Measurements from ENCODE around the gene PIP4K2A. TPM values are rescaled to one million over a fixed set of nuclear protein-coding genes. Genes with fewer than 3 reads are reported as not detected.

The PIP4K2A gene
- total RNA-seq, 1 donor from 2014 or later = 67.6 TPM

DNA sequence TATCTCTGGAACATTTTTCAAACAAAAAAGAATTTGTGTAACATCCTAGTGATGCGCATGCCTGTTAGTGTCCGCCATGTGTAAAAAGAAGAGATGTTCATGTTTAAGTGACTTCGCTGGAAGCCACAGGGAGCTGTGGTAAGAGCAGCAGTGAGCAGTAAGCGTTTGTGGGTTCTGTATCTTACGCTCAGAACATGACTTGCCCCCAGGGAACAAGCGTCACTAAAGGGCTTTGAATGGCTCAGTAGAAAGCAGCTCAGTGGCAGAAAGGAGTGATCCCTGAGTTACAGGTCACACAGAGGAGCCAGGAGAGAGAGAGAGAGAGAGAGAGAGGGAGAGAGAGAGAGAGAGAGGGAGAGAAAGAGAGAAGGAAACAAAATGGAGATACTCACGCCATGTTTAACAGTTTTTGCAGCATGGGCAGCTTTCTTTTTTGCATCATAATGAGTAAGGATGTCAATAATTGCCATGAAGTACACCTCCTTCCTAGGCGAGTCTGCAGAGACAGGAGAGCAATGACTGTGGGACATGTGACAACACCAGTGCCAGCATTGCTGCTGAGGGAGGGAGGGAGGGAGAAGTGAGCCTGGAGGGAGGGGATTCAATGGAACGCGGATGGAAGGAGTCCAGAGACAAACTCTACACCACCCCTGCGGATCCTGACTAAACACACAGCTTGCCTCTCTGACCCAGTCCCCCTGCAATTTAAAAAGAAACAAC is 174.6 kb downstream of the PIP4K2A start:
- peaks cover 54% of the 10 kb centered on the region for H3K36me3 ChIP-seq
- ATAC-seq = no peak
- TF ChIP-seq, protein P1, sequence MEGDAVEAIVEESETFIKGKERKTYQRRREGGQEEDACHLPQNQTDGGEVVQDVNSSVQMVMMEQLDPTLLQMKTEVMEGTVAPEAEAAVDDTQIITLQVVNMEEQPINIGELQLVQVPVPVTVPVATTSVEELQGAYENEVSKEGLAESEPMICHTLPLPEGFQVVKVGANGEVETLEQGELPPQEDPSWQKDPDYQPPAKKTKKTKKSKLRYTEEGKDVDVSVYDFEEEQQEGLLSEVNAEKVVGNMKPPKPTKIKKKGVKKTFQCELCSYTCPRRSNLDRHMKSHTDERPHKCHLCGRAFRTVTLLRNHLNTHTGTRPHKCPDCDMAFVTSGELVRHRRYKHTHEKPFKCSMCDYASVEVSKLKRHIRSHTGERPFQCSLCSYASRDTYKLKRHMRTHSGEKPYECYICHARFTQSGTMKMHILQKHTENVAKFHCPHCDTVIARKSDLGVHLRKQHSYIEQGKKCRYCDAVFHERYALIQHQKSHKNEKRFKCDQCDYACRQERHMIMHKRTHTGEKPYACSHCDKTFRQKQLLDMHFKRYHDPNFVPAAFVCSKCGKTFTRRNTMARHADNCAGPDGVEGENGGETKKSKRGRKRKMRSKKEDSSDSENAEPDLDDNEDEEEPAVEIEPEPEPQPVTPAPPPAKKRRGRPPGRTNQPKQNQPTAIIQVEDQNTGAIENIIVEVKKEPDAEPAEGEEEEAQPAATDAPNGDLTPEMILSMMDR (IDR thresholded peaks at IDR 0.05) = no peak
- no peak overlapping the region for H3K4me3 ChIP-seq
- no peak overlapping the region for H3K27ac ChIP-seq
- no peaks in the 10 kb centered on the region for H3K9me3 ChIP-seq
- intact Hi-C loops (cut with DNase I) = no loop called here
- no peaks in the 10 kb centered on the region for H3K4me1 ChIP-seq
- DNase-seq = no peak
- H3K27me3 ChIP-seq (ENCODE audit: low read depth) = no peaks in the 10 kb centered on the region

DNA sequence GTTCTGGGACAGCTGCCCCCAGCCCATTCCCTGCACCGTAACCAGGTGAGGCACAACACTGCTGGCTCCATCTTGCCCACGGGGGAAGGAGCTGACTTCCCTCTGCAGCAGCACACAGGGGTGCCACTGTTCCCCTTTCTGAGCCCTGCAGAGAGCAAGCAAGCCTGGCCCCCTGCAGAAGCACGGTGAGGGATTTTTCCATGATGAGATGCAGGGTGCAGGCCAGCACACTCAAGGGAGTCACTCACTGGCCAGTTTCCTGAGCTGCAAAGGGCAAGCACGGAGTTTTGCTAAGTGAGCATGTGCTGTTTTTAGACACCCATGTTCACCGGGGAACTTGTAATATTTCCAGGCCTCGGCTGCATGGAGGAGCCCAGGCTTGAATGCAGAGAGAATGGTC is 176.6 kb downstream of the PIP4K2A start:
- Histone ChIP-seq H3K27ac (no peak overlapping the region), H3K9me3 (no peaks in the 10 kb centered on the region), H3K4me3 (no peak overlapping the region), H3K36me3 (peaks cover 53% of the 10 kb centered on the region), H3K4me1 (no peaks in the 10 kb centered on the region), H3K27me3 (ENCODE audit: low read depth) (no peaks in the 10 kb centered on the region)
- ATAC-seq (no peak), DNase-seq (no peak)
- TF ChIP-seq, protein P1 (IDR thresholded peaks at IDR 0.05) = no peak
- intact Hi-C loops (cut with DNase I) = no loop called here

DNA sequence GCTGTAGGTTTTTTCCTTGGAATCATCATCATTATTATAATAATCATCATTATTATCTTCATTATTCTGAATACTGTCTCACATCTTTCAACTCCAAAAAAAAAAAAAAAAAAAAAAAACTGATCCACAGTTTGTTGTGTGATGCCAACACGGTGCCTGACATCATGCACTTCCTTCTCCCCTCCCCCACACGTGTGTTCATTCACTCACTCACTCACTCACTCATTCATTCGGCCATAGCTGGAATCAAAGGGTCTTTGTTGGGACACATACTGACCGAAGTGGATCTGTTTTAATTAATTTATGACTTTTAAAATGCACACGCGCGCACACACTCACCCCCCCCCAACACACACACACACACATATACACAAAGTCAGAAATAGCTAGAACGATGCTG is 177.8 kb downstream of the PIP4K2A start:
- no peak for ATAC-seq
- DNase-seq = no peak
- no peak overlapping the region for H3K27ac ChIP-seq
- TF ChIP-seq, protein P1 (IDR thresholded peaks at IDR 0.05) = no peak
- no peak overlapping the region for H3K4me3 ChIP-seq
- H3K27me3 ChIP-seq (ENCODE audit: low read depth) = no peaks in the 10 kb centered on the region
- no peaks in the 10 kb centered on the region for H3K9me3 ChIP-seq
- H3K36me3 ChIP-seq = peaks cover 41% of the 10 kb centered on the region
- intact Hi-C loops (cut with DNase I) = no loop called here
- H3K4me1 ChIP-seq = no peaks in the 10 kb centered on the region

DNA sequence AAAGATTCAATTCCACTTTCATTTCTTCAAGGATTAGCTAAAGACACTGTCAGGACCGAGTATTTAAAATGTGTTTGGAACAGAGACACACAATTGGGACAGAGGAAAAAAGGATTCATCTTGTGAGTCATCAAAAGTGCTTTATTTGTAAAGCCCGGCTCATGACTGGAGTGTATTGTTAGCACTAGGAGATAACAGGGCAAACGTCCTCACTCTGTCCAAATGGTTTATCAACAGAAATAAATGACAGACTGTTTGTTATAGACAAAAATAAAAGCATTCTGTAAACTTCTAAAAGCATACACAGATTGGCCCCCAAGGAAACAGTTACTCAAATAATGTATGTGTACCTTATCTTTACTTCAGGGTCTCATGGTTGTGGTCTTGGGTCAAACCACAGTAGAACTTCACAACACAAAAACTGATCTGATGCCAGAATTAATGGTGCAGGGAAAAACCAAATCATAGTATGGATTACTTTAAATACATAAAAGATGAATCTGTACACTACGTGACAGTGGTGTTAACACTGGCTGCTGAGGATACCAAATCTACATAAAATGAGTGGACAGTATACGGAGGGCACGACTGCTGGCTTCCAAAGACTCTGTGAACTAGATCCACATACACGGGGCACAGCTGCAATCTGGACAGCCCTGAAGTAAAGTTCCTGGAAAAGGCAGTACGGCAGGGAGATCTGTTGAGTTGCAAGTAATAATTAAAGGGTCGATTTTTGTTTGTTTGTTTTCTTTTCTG is 179.4 kb downstream of the PIP4K2A start:
- Histone ChIP-seq H3K27me3 (ENCODE audit: low read depth) (no peaks in the 10 kb centered on the region), H3K27ac (no peak overlapping the region), H3K36me3 (peaks cover 27% of the 10 kb centered on the region), H3K4me3 (no peak overlapping the region), H3K4me1 (no peaks in the 10 kb centered on the region), H3K9me3 (no peaks in the 10 kb centered on the region)
- no peak for ATAC-seq
- intact Hi-C loops (cut with DNase I) = no loop called here
- TF ChIP-seq, protein P1 (IDR thresholded peaks at IDR 0.05) = no peak
- no peak for DNase-seq

DNA sequence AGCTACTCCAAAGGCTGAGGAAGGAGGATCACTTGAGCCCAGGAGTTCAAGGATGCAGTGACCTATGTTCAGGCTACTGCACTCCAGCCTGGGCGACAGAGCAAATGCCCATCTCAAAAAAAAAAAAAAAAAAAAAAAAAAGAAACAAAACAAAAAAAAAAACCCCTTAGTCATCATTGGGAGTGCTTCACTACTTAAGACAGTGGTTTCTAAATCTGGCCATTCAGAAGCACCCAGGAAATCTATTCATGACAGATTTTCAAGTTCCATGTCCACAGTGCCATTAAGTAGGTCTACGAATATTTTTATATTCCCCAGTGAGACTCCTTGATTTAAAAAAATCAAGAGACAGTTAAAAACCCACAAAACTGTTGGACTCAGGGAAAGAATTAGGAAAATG is 182.9 kb downstream of the PIP4K2A start:
- no peak for DNase-seq
- no peak for ATAC-seq
- TF ChIP-seq, protein P1 (IDR thresholded peaks at IDR 0.05) = no peak
- H3K4me1 ChIP-seq = no peaks in the 10 kb centered on the region
- H3K27ac ChIP-seq = no peak overlapping the region
- H3K27me3 ChIP-seq (ENCODE audit: low read depth) = no peaks in the 10 kb centered on the region
- intact Hi-C loops (cut with DNase I) = no loop called here
- no peaks in the 10 kb centered on the region for H3K9me3 ChIP-seq
- H3K4me3 ChIP-seq = no peak overlapping the region
- H3K36me3 ChIP-seq = peaks cover 4% of the 10 kb centered on the region

Measured in lower lobe of right lung (tissue), 2 donors.